Superior temporal gyrus (tissue), 1 donor: Measurements from ENCODE around the gene BPNT1.
A peak's percentile ranks its signal among the peaks of the same experiment; 100 is the strongest.
"Not testable (repeated sequence)": the region's sequence is repeated elsewhere in the genome, so short reads cannot be mapped to it uniquely, and the experiment has no call there.

Experiments
- DNase-seq: peaks from one replicate; pipeline ENCODE4 v3.0.0-alpha.2; 2016; ENCODE audit errors: extremely low spot score

Gene BPNT1

DNA sequence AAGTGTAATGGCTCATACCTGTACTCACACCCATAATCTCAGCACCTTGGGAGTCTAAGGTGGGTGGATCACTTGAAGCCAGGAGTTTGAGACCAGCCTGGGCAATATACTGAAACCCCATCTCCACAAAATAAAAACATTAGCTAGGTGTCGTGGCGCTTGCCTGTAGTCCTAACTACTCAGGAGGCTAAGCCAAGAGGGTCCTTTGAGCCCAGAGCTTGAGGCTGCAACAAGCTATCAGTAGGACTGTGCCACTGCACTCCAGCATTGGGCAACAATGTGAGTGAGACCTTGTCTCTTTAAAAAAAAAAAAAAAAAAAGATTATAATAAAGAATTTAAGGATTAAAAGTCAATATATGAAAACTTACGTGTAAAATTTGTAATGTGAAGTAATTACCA, 11.7 kb downstream of the BPNT1 start:
- DNase-seq = no peak

DNA sequence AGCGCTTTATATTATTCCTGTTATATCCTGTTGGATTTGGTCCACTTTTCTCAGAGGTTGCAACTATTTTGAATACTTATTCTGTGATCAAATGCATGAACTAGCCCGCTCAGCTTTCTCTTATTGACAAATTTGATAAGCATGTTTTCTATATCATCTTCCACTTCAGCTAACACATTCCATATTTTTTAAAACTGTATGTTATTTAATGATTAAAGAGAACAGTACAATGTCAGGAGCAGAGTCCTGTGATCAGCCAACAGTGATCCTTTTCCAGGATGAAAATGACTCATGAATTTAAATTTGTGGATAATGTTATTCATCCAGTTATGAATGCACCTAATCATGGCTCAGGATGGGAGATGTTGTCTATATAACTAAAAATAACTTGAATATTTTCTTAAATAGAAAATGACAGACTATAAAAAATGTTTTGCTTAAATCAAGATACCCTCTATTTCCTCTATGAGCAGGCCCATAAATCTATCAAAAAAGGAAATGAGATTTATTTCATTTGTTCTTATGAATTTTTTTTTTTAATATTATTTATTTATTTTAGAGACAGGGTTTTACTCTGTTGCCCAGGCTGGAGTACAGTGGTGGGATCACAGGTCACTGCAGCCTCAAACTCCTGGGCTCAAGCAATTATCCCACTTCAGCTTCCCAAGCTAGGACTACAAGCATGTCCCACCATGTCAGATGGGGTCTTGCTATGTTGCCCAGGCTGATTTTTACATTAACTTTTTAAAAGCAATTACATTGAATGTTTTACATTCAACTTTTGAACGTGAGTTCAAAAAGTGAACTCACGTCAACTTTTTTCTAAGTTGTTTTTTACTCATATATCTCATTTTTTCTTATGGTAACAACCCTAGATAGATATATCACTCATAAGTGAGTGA, 12.5 kb downstream of the BPNT1 start:
- peak; percentile 5 for DNase-seq

DNA sequence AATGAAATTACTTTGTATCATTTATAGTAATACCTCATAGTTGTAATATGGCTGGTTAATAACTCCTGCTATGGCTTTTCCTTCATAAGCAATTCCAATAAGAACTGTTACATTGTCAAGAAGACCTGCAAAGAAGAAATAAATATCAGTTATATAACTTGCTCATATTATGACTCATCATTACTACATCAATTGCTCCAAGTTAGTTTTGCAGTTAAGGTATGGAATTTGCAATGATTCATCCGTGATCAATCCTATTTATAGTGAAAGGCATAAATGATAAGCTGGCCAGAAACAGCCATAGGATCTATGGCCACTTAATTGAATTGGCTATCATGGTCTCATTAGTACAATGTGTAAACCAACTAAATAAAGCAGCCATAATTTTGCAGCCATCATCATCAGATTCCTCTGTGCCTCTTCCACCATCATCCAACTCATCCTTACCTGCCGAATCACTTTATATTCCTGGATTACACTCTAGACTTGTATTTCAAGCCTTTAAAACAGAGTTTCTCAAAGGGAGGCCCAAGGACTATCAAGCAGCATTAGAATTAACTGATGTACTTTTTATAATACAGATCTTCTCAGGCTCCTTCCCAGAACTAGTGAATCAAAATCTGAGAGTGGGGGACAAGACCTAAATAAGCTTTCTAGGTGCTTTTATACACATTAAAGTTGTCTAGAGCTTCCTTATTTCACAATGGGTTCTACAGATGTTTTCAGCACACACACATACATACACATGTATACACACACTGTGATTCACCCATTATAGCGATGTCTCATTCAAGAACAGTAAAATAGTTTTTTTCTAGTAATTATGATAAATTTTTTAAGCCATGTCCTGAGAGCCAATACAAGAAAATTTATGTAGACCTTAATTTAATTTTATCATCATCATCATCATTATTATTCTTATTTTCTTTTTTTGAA, 22.1 kb downstream of the BPNT1 start:
- no peak for DNase-seq

DNA sequence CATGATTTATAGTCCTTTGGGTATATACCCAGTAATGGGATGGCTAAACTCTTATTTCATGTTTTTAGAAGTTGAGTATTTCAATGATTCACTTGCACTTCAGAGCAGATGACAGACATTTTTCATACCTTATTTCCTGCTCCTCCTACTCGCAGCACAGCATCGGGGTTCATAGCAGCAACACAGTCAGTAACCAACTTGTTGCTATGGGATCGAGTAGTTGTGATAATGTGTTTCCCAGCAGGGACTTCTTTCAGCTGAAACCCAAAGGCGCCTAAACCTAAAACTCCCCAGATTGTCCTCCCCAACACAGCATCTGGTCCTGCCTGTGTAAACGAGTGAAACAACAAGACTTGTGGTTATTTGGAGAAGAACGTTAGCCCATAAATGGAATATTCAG, 27.0 kb downstream of the BPNT1 start:
- no peak for DNase-seq

DNA sequence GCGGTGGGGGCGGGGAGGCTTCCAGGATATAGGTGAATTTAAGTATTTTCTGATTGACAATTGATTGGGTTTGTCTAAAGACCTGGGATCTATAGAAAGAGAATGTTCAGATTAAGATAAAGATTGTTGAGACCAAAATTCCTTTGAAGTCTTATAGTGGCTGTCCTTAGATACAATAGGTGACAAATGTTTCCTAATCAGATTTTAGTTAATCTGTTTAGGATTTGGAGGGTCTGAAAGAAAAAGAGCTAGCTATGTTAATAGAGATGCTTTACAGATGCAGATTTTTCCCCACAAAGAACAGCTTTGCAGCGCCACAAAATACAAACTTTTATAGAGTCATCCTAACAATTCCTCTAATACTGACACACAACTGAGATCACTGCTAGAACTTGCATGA, 28.7 kb downstream of the BPNT1 start:
- DNase-seq = no peak

DNA sequence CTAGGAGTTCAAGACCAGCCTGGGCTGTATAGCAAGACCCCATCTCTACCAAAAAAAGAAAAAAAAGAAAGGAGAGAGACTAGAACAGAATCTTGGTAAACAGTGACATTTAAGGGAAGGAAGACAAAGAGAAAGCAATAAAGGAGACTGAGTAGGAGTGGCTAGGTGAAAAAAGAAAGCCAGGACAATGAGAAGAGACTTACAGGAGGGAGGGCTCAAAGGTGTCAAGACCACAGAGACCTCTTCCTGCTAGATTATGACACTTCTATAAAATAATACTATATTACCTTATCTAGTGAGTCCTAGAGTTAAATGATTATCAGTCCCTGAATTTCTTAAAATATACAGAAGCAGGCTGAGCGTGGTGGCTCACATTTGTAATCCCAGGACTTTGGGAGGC, 33.2 kb downstream of the BPNT1 start:
- no peak for DNase-seq

DNA sequence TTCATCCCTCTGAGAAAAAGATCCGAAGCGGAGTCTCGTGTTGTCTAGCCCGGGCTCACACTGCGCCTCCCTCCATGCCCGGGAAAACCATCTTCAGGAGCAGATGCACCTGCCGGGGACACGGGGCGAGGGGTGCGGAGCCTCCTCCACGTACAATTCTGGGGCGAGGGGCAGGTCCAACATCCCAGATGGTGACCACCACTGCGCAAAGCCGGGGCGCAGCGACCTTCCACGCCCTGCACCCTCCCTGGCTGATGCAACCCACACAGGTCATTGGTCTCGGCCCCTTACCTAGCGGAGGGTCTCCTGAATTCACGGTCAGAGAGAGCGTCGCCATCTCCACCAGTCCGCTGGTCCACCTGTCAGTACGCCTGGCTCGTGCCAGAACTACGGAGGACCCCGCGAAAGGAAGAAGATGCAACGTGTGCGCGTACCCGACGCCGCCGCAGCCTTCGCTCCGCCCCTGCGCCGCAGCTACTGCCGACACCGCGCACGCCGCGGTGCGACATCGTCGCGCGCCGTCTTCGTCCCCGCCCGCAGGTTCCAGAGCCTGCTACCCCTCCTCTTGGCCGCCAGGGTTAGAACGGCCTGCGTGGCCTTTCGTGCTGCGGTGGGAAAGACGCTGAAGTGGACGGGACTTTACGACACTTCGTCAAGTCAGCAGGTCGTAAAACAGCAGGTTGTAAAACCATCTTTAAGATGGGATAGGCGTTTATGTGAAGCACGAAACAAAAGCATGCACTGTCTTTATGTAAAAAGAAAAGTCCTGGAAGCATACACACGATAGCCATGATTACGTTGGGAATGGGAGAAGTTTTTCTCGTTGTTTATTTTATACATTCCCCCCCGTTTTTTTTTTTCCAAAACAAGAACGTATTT, 43.3 kb downstream of the BPNT1 start, which contains the start of gene EPRS1:
Gene EPRS1 (minus strand): TSS at position 454 of the 879 bp plus-strand sequence. CDS start 117 bp downstream, at position 337.
- peak; percentile 95 for DNase-seq

DNA sequence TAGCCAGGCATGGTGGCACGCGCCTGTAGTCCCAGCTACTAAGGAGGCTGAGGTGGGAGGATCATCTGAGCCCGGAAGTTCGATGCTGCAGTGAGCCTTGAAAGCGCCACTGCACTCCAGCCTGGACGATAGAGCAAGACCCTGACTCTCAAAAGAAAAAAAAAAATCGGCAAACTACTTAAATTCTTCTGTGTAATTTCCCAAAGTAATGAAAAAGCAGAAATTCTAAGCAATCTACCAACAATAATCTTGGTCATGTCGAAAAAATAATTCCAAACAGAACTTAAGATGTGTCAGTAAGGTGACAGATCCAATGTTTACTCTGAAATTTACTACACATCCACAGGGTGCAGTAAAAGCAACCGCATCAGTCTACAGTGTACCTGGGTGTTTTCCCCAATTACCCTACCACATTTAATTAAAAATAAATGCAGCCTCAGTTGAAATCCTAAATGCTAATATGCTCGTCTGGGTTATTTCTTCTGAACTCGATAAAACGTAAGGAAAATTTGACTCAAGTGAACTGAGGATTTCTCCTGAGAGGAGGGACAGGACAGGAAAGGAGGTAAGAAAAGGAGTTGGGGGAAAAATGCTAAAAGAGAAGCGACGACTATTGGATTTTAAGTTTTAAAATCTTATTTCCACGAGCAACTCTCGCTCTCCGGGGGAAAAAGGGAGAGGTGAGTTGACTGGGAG, 44.1 kb downstream of the BPNT1 start:
- DNase-seq = peak; percentile 50

DNA sequence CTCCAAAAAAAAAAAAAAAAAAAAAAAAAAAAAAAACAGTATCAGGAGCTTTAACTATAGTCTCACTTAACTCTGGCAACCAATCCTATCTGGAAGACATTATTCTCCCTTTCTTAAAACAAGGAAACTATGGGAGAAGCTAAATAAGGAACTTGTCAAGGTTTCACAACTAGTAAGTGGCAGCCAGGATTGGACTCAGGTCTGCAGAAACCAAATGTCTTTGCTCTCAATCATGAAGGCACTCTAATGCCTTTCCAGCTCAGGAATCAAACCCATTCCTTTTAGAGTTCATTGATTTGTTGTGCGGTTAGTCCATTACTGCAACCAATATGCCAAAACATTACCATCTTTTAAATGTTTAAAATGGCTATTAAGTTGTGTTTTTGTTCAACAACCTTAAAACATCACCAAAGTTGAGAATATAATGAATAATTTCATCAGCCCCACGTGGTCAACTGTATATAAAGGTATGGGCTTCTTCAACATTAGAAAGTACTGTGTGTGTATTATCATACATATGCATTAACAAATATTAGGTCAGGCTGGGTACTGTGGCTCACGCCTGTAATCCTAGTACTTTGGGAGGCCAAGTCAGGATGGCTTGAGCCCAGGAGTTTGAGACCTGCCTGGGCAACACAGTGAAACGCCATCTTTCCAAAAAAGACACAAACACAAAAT, 44.8 kb downstream of the BPNT1 start:
- DNase-seq = no peak

DNA sequence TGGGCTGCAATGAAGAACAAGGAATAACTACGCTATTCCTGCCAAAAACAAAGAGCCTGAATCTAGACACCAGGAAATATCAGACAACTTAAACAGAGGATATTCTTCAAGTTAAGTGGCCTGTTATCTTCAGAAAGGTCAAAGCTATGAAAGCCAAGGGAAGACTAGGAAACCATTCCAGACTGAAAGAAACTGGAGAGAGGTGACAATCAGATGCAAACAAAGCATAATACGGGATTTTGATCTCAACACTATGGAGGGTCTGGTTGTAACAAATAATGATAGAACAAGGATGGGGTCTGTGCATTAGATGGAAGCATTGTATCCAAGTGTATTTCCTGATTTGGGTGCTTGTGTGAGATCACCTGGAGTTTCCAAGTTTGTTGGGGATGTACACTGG, 45.9 kb downstream of the BPNT1 start:
- no peak for DNase-seq

DNA sequence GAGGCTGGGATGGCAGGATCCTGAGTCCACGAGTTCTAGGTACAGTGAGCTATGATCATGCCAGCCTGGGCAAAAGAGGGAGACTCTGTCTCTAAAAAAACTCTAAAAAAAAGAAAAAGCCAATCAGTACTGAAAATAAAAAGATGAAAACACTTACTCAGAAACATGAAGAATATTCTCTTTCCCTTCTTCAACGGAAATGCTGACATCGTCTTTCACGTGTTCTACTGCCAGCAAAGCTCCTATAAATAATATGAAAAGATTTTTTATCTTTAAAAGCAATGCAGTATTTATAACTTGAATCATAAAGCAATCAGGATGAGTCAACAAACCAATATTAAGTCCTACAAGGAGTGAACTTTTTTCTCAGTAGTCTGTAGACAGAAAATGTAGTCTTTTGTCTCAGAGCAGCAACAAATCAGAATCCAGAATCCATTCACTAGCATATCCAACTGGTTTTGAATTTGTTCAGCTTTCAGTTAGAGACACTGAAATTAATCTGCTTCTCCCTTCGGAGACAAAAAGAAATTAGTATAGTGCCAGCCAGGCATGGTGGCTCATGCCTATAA, 49.5 kb downstream of the BPNT1 start:
- no peak for DNase-seq

DNA sequence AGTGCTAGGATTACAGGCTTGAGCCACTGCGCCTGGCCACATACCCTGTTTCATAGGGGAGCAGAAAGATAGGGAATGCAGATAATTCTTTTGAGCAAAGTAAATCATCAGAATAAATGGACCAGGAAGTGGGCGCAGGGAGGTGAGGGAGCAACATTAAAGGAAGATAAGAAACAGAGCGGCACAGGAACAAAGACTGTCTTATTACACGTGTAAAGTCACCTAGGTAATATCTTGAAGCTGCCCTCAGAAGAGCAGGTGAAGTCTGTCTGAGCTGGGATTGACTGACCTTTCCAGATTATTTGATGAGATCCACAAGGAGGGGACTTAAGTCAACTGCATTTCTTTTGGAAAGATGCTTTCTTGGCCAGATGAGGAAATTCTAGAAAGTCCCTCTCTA, 50.9 kb downstream of the BPNT1 start:
- DNase-seq = no peak

DNA sequence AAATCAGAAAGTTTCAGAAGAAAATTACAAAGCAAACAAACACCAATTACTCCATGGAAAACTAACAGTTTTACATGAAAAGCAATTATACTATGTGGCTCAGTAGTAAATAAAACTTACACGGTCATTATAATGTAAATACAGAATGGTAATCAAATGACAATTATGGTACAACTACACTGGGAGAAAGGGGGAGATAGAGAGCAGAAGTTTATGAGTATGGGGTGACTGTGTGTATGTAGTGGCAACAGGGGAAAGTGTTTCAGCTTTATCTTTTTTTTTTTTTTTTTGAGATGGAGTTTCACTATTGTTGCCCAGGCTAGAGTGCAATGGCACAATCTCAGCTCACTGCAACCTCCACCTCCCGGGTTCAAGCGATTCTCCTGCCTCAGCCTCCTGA, 51.8 kb downstream of the BPNT1 start:
- not testable (repeated sequence) for DNase-seq

DNA sequence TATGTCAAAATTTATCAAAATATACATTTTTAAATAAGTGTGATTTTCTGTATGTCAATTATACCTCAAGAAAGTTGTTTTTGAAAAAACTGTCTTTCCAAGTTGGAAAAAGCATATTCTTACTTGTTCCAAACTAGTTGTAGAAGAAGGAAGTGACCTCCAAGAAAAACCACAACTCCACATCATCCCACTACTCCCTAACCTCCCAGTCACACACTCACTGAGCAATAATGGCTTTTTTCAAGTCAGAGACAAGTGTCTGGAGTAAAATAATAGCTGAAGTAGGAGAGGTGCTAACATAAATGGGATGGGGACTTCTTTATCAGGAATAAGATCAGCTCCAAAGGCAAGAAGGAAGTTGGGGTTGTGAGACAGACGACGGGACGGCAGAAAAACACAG, 56.7 kb downstream of the BPNT1 start:
- no peak for DNase-seq

DNA sequence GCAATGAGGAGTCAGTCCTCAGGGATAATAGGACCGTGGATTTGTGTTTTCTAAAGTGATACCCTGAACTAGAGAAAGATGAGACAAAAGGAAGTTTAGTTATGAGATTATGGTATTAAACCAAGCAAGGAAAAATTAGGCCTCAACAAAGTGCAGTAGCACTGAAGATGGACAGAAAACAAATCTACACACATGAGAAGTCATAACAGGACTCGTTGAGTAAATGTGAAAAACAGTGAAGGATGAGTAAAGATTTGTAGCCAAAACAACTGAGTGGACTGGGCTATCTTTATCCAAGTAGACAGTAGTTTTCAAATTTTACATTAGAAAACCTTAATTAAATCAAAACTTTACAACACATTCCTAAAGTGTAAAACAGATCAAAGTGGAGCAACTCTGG, 58.3 kb downstream of the BPNT1 start:
- no peak for DNase-seq

DNA sequence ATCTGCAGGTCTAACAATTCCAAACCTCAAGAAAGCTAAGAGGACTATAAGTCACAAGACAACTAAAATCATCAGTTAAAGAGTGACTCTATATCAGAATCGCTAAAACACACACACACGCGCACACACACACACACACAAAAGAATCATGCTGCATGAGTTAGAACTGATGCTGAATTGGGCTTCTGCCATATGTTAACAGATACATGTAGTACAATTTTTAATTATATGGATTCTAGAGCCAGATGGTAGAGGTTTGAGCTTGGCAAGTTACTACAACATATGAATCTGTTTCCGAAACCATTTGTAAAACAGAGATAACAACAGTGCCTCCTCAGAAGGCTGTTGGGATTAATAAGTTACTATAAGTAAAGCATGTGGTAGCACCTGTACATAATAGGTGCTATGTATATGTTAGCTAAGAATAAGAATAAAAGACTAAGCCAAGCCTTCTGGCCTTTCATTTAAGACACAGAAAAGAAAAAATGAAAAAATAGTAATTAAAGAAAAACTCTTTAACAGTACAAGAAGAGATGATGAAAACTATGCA, 61.2 kb downstream of the BPNT1 start:
- DNase-seq = no peak

DNA sequence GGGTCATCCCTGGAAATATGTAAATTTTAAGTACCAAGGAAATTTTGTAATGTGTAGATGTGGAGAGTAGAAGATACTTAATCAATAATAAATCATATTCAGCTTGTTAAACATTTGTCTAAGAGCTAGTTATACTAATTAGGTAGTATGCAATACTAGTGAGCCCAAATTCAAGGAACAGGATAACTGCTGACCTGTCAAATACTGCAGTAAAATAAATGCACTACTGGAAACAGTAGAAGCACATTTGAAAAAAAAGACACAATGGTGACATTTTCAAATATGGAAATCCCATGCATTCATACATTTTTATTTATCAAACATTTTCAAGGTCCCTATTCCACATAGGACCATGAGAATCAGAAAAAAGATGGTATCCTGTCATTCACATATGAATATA, 70.5 kb downstream of the BPNT1 start:
- no peak for DNase-seq

DNA sequence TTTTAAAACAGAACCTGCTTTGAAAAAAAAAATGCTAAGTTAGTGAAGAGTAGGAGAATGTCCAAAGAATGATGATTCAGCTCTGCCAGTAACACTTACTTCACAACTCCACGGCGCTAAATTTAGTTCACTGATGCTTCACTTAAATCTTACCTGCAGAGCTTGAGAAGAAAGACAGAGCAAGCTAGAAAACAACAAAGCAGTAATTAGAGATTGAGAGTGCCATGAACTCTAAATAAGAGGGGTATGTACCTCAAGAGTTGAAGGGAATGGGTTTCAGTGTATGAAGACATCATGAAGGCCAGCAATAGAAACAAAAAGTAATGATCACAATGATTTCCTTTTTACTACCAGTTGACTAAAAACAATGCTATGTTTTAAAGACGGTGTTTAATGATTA, 76.1 kb downstream of the BPNT1 start:
- peak; percentile 69 for DNase-seq

DNA sequence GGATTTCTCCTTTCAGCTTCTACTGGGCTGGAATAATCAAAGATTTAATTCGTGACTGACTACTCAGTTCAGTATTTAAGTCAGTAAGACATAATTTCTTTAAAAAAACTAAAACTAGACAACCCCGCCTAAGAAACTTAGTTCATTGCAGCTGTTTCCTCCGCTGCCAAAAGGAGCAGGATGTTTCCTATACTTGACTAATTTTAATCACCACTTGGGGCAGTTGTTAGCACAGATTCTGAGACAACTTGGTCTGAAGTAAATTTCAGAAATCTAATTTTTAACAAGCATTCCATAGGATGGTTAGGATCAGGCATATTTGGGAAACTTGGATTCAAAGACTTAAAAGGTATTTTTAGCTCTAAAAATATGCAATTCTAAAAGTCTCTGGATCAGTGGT, 77.3 kb downstream of the BPNT1 start:
- DNase-seq = no peak

DNA sequence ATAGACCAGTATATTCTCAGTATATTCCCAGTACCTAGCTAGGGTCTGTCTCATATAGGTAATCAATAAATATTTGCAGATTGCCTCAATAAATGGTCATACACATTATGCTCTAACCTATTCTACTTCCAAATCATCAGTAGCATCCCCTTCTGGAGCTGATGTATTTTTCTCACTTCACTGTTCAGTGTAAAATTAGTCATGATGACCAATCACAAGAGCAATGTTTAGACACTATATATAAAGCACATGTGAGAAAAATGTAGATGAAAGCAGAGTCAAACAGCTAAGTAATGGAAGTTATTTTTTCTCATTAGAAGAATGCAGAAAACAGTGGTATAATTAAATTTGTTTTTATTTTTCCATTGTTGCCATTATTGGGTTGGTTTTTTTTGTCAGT, 78.0 kb downstream of the BPNT1 start:
- DNase-seq = no peak
